WTC11 (cell line): ENCODE data around the gene STK35. TPM values are rescaled to one million over a fixed set of nuclear protein-coding genes. Genes with fewer than 3 reads are reported as not detected.

Experiments
- ATAC-seq: fragments of 200-7000 bp; cut with Tn5 transposase; 2 replicates; pipeline ENCODE4 v1.10.0; 2021; ENCODE audit warnings: mild to moderate bottlenecking, moderate library complexity
- CTCF ChIA-PET: fragments of 300-600 bp; sonication (Branson Sonifier 250); formaldehyde crosslinking; loops from one replicate; lab custom pipeline; 2021; ENCODE audit warnings: antibody characterized with exemption; lab: Charles Lee
- POLR2A ChIA-PET: fragments of 350-600 bp; sonication (Branson Sonifier 250); formaldehyde crosslinking; loops from one replicate; lab custom pipeline; 2021; ENCODE audit warnings: antibody characterized with exemption; lab: Charles Lee
- DNase-seq: peaks from one replicate; pipeline ENCODE4 v3.0.0; 2021; ENCODE audit warnings: low spot score
- H3K27ac Mint-ChIP-seq: 2 replicates; pipeline ENCODE4 v1.8.0; 2021; ENCODE audit warnings: mixed read lengths
- H3K27me3 Mint-ChIP-seq: 2 replicates; pipeline ENCODE4 v1.8.0; 2021; ENCODE audit warnings: low read depth, mild to moderate bottlenecking, moderate library complexity, mixed read lengths
- H3K36me3 Mint-ChIP-seq: 2 replicates; pipeline ENCODE4 v1.8.0; 2021; ENCODE audit warnings: mixed read lengths
- H3K4me1 Mint-ChIP-seq: 2 replicates; pipeline ENCODE4 v1.8.0; 2022; ENCODE audit warnings: mixed read lengths
- H3K4me3 Mint-ChIP-seq: 2 replicates; pipeline ENCODE4 v1.8.0; 2021; ENCODE audit warnings: mild to moderate bottlenecking, moderate library complexity, mixed read lengths
- H3K9me3 Mint-ChIP-seq: 2 replicates; pipeline ENCODE4 v1.8.0; 2021; ENCODE audit warnings: mixed read lengths
- ATF6 ChIP-seq: sonication (generic); formaldehyde crosslinking; IDR thresholded peaks from 2 replicates; pipeline ENCODE4 v1.8.1; 2023; ENCODE audit warnings: mild to moderate bottlenecking, missing genetic modification reagents
- CBFB ChIP-seq: sonication (generic); formaldehyde crosslinking; IDR thresholded peaks from 2 replicates; pipeline ENCODE4 v1.8.1; 2022; ENCODE audit warnings: mild to moderate bottlenecking, low read depth, missing genetic modification reagents
- CREM ChIP-seq: sonication (generic); formaldehyde crosslinking; IDR thresholded peaks from 2 replicates; pipeline ENCODE4 v1.8.1; 2022; ENCODE audit warnings: mild to moderate bottlenecking, missing genetic modification reagents, moderate library complexity
- E2F1 ChIP-seq: sonication (generic); formaldehyde crosslinking; IDR thresholded peaks from 2 replicates; pipeline ENCODE4 v1.8.0; 2022; ENCODE audit warnings: mild to moderate bottlenecking, missing genetic modification reagents
- E2F5 ChIP-seq: sonication (generic); formaldehyde crosslinking; IDR thresholded peaks from 2 replicates; pipeline ENCODE4 v1.8.1; 2022; ENCODE audit warnings: mild to moderate bottlenecking, moderate library complexity, missing genetic modification reagents
- EMX1 ChIP-seq: fragments of 250-450 bp; sonication (Bioruptor Pico); IDR thresholded peaks from 2 replicates; pipeline ENCODE4 v1.8.0; 2021; ENCODE audit warnings: mild to moderate bottlenecking
- ERG ChIP-seq: fragments of 250-450 bp; sonication (Bioruptor Pico); IDR thresholded peaks from 2 replicates; pipeline ENCODE4 v1.8.0; 2021; ENCODE audit warnings: mild to moderate bottlenecking
- FOXP1 ChIP-seq: sonication (generic); formaldehyde crosslinking; IDR thresholded peaks from 2 replicates; pipeline ENCODE4 v1.8.0; 2022; ENCODE audit warnings: missing genetic modification reagents, mild to moderate bottlenecking, moderate library complexity, borderline replicate concordance
- GRHL2 ChIP-seq: fragments of 250-450 bp; sonication (Bioruptor Pico); IDR thresholded peaks from 2 replicates; pipeline ENCODE4 v1.8.0; 2022; ENCODE audit warnings: mild to moderate bottlenecking, moderate library complexity; ENCODE audit not compliant: insufficient replicate concordance, severe bottlenecking
- HMGA2 ChIP-seq: fragments of 250-450 bp; sonication (Bioruptor Pico); IDR thresholded peaks from 2 replicates; pipeline ENCODE4 v1.4.0; 2021; ENCODE audit warnings: mild to moderate bottlenecking, moderate library complexity
- KAT7 ChIP-seq: sonication (generic); formaldehyde crosslinking; IDR thresholded peaks from 2 replicates; pipeline ENCODE4 v1.8.1; 2023; ENCODE audit warnings: missing genetic modification reagents, mild to moderate bottlenecking, borderline replicate concordance
- NFE2L1 ChIP-seq: sonication (generic); formaldehyde crosslinking; IDR thresholded peaks from 2 replicates; pipeline ENCODE4 v1.8.1; 2023; ENCODE audit warnings: missing genetic modification reagents
- NR2C2 ChIP-seq: sonication (generic); formaldehyde crosslinking; IDR thresholded peaks from 2 replicates; pipeline ENCODE4 v1.8.0; 2022; ENCODE audit warnings: mild to moderate bottlenecking, missing genetic modification reagents
- NR3C1 ChIP-seq: sonication (generic); formaldehyde crosslinking; conservative IDR thresholded peaks from 2 replicates; pipeline ENCODE4 v1.8.1; 2023; ENCODE audit warnings: low read depth, mild to moderate bottlenecking, missing genetic modification reagents
- RORB ChIP-seq: fragments of 250-450 bp; sonication (Bioruptor Pico); IDR thresholded peaks from 2 replicates; pipeline ENCODE4 v1.9.0; 2021; ENCODE audit warnings: mild to moderate bottlenecking
- SMAD4 ChIP-seq: sonication (generic); formaldehyde crosslinking; IDR thresholded peaks from 2 replicates; pipeline ENCODE4 v1.8.0; 2022; ENCODE audit warnings: mild to moderate bottlenecking, missing genetic modification reagents
- USF1 ChIP-seq: sonication (generic); formaldehyde crosslinking; IDR thresholded peaks from 2 replicates; pipeline ENCODE4 v1.8.0; 2022; ENCODE audit warnings: mild to moderate bottlenecking, missing genetic modification reagents
- ZBTB43 ChIP-seq: sonication (generic); formaldehyde crosslinking; IDR thresholded peaks from 2 replicates; pipeline ENCODE4 v1.8.1; 2023; ENCODE audit warnings: mild to moderate bottlenecking, missing genetic modification reagents
- ZNF121 ChIP-seq: sonication (generic); formaldehyde crosslinking; IDR thresholded peaks from 2 replicates; pipeline ENCODE4 v1.8.0; 2023; ENCODE audit warnings: missing genetic modification reagents
- ZNF232 ChIP-seq: sonication (generic); formaldehyde crosslinking; IDR thresholded peaks from 2 replicates; pipeline ENCODE4 v1.8.0; 2022; ENCODE audit warnings: mild to moderate bottlenecking, missing genetic modification reagents
- ZNF281 ChIP-seq: sonication (generic); formaldehyde crosslinking; IDR thresholded peaks from 2 replicates; pipeline ENCODE4 v1.8.0; 2023; ENCODE audit warnings: mild to moderate bottlenecking, missing genetic modification reagents
- ZNF416 ChIP-seq: fragments of 250-450 bp; sonication (Bioruptor Pico); IDR thresholded peaks from 2 replicates; pipeline ENCODE4 v1.9.0; 2021; ENCODE audit warnings: mild to moderate bottlenecking, inconsistent platforms
- ZNF671 ChIP-seq: fragments of 250-450 bp; sonication (Bioruptor Pico); IDR thresholded peaks from 2 replicates; pipeline ENCODE4 v1.8.0; 2021; ENCODE audit warnings: mild to moderate bottlenecking
- ZSCAN18 ChIP-seq: fragments of 250-450 bp; sonication (Bioruptor Pico); IDR thresholded peaks from 2 replicates; pipeline ENCODE4 v2.1.2; 2022; ENCODE audit warnings: mild to moderate bottlenecking, moderate library complexity
- total RNA-seq: library from RNA; stranded (reverse); gene quantifications from 3 replicates; pipeline ENCODE4 v1.2.3, GENCODE V29; 2021

Gene STK35
- total RNA-seq, 1 experiment from 2014 or later: 37.2 TPM

GRCh38 chr20:2153326-2153725 lies 51.7 kb downstream of the STK35 start:
- H3K9me3 Mint-ChIP-seq: no peaks in the 10 kb centered on the region
- CTCF ChIA-PET: interaction anchor here (1.2 kb wide), 1 partner anchor 19 kb away, joined by 3 read pairs; no protein-coding TSS in a partner anchor
- TF ChIP-seq HMGA2 (CRISPR knock-in tag): no peak
- no peak for TF ChIP-seq ZNF671 (CRISPR knock-in tag)
- no peak for TF ChIP-seq GRHL2 (CRISPR knock-in tag)
- no peak for TF ChIP-seq ATF6 (CRISPR knock-in tag)
- TF ChIP-seq E2F1 (CRISPR knock-in tag): no peak
- TF ChIP-seq FOXP1 (CRISPR knock-in tag): no peak
- no peak for TF ChIP-seq ZNF281 (CRISPR knock-in tag)
- no peak for TF ChIP-seq NR2C2 (CRISPR knock-in tag)
- no peak for TF ChIP-seq NFE2L1 (CRISPR knock-in tag)
- TF ChIP-seq ZSCAN18: no peak
- no peak for TF ChIP-seq USF1 (CRISPR knock-in tag)
- no peak for TF ChIP-seq NR3C1
- no peak for TF ChIP-seq EMX1 (CRISPR knock-in tag)
- no peak for TF ChIP-seq ZNF232
- no peak for TF ChIP-seq ZNF416 (CRISPR knock-in tag)
- TF ChIP-seq SMAD4 (CRISPR knock-in tag): no peak
- no peak for TF ChIP-seq ERG
- TF ChIP-seq, all 79 proteins: peak for 0

GRCh38 chr20:2156224-2156623 lies 54.6 kb downstream of the STK35 start:
- no peak for DNase-seq
- Mint-ChIP-seq H3K4me1 (no peaks in the 10 kb centered on the region), H3K36me3 (no peaks in the 10 kb centered on the region), H3K27ac (no peak overlapping the region), H3K4me3 (no peak overlapping the region), H3K9me3 (no peaks in the 10 kb centered on the region), H3K27me3 (no peaks in the 10 kb centered on the region)
- no peak for ATAC-seq
- CTCF ChIA-PET: interaction anchor here (0.8 to 2.3 kb wide), 2 partner anchors 16 to 86 kb away, joined by 3 to 8 read pairs; no protein-coding TSS in a partner anchor
- POLR2A ChIA-PET: no interaction called here
- TF ChIP-seq CBFB (CRISPR knock-in tag) (no peak), KAT7 (CRISPR knock-in tag) (no peak), ZNF121 (no peak), ZBTB43 (no peak), ZNF416 (CRISPR knock-in tag) (no peak), RORB (CRISPR knock-in tag) (no peak), CREM (CRISPR knock-in tag) (no peak), E2F5 (CRISPR knock-in tag) (no peak), NR2C2 (CRISPR knock-in tag) (no peak), ZSCAN18 (no peak)

More at GRCh38 chr20:2153326-2153725, 51.7 kb downstream of the STK35 start:
- DNase-seq (no peak), ATAC-seq (no peak)
- Mint-ChIP-seq H3K27me3 (no peaks in the 10 kb centered on the region), H3K4me1 (peaks cover 17% of the 10 kb centered on the region), H3K4me3 (no peak overlapping the region), H3K36me3 (no peaks in the 10 kb centered on the region), H3K27ac (no peak overlapping the region)
- POLR2A ChIA-PET: no interaction called here
